ENCODE measurements around the gene SAMD5.
"Not testable (repeated sequence)": the region's sequence is repeated elsewhere in the genome, so short reads cannot be mapped to it uniquely, and the experiment has no call there.

The SAMD5 gene

DNA sequence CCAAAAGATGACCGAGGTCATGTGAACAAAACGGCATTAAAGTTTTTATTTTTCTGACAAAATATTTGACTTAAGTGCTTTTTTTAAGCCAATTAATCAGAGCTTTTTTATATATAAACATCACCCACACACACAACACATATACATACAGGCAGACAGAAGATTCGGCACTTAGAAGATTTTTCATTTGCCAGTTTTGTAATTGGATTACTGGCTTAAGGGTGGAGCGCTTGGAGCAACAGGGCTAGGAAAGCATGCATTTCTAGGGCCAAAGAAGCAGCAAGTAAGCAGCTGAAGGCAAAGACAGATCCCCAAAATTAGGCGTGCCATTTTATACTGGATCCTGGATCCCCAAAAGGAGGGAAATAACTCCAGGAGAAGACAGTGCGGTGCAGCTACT lies 30.3 kb downstream of the SAMD5 start:
- TF ChIP-seq, protein P1, sequence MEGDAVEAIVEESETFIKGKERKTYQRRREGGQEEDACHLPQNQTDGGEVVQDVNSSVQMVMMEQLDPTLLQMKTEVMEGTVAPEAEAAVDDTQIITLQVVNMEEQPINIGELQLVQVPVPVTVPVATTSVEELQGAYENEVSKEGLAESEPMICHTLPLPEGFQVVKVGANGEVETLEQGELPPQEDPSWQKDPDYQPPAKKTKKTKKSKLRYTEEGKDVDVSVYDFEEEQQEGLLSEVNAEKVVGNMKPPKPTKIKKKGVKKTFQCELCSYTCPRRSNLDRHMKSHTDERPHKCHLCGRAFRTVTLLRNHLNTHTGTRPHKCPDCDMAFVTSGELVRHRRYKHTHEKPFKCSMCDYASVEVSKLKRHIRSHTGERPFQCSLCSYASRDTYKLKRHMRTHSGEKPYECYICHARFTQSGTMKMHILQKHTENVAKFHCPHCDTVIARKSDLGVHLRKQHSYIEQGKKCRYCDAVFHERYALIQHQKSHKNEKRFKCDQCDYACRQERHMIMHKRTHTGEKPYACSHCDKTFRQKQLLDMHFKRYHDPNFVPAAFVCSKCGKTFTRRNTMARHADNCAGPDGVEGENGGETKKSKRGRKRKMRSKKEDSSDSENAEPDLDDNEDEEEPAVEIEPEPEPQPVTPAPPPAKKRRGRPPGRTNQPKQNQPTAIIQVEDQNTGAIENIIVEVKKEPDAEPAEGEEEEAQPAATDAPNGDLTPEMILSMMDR (IDR thresholded peaks at IDR 0.05; ENCODE audit: control insufficient read depth, extremely low read depth, insufficient read depth) = no peak
- no peak overlapping the region for H3K4me3 ChIP-seq (ENCODE audit: low read depth, low read length)
- no peak for DNase-seq (ENCODE audit: low read depth)

- TF ChIP-seq, protein P1 (IDR thresholded peaks at IDR 0.05; ENCODE audit: control insufficient read depth, extremely low read depth, insufficient read depth) = no peak
- DNase-seq (ENCODE audit: low read depth) = no peak
- no peak overlapping the region for H3K4me3 ChIP-seq (ENCODE audit: low read depth, low read length)
Measured at GRCh38 chr6:147540075-147540474, 31.6 kb downstream of the SAMD5 start.

DNA sequence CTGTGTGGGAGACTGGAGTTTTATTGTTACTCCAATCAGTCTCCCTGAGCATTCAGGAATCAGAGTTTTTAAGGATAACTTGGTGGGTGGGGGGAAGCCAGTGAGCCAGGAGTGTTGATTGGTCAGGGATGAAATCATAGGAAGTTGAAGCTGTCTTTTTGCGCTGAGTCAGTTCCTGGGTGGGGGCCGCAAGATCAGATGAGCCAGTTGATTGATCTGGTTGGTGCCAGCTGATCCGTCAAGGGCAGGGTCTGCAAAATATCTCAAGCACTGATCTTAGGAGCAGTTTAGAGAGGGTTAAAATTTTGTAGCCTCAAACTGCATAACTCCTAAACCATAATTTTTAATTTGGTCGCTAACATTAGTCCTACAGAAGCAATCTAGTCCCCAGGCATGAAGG lies 33.9 kb downstream of the SAMD5 start:
- not testable (repeated sequence) for DNase-seq (ENCODE audit: low read depth); H3K4me3 ChIP-seq (ENCODE audit: low read depth, low read length)

DNA sequence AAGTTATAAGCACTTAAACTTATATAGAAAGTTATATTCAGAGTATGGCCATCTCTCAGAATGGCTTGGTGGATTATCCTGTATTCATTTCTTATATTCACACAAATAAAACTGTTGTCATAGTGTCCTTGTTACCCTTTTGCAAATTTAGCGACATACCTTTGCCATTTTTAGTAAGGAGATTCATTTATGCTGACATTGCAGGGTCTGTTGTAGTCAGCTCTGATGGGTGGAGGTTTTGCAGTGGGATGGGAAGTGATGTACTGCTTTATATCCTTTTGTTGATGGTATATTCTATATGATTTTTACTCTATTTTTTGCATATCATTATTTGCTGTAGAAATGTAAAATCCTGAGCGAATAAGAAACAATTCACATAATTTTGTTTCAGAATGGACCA lies 35.9 kb downstream of the SAMD5 start:
- DNase-seq (ENCODE audit: low read depth) = no peak
- TF ChIP-seq, protein P1 (IDR thresholded peaks at IDR 0.05; ENCODE audit: control insufficient read depth, extremely low read depth, insufficient read depth) = no peak
- H3K4me3 ChIP-seq (ENCODE audit: low read depth, low read length) = no peak overlapping the region

GRCh38 chr6:147546501-147547368 lies 38.2 kb downstream of the SAMD5 start:
- TF ChIP-seq, protein P1 (IDR thresholded peaks at IDR 0.05; ENCODE audit: control insufficient read depth, extremely low read depth, insufficient read depth) = no peak
- no peak overlapping the region for H3K4me3 ChIP-seq (ENCODE audit: low read depth, low read length)
- DNase-seq (ENCODE audit: low read depth) = no peak

- DNase-seq (ENCODE audit: low read depth) = no peak
- H3K4me3 ChIP-seq (ENCODE audit: low read depth, low read length) = no peak overlapping the region
- TF ChIP-seq, protein P1 (IDR thresholded peaks at IDR 0.05; ENCODE audit: control insufficient read depth, extremely low read depth, insufficient read depth) = no peak
Measured at GRCh38 chr6:147547369-147547902, 38.9 kb downstream of the SAMD5 start.

GRCh38 chr6:147548921-147549475 lies 40.5 kb downstream of the SAMD5 start:
- no peak overlapping the region for H3K4me3 ChIP-seq (ENCODE audit: low read depth, low read length)
- TF ChIP-seq, protein P1 (IDR thresholded peaks at IDR 0.05; ENCODE audit: control insufficient read depth, extremely low read depth, insufficient read depth) = no peak
- DNase-seq (ENCODE audit: low read depth) = no peak

All from LNCaP clone FGC (cell line).